ENCODE results near the gene DNAI1. TPM values are rescaled to one million over a fixed set of nuclear protein-coding genes. Genes with fewer than 3 reads are reported as not detected.

DNAI1 gene
- total RNA-seq, 1 donor from 2014 or later = not detected

DNA sequence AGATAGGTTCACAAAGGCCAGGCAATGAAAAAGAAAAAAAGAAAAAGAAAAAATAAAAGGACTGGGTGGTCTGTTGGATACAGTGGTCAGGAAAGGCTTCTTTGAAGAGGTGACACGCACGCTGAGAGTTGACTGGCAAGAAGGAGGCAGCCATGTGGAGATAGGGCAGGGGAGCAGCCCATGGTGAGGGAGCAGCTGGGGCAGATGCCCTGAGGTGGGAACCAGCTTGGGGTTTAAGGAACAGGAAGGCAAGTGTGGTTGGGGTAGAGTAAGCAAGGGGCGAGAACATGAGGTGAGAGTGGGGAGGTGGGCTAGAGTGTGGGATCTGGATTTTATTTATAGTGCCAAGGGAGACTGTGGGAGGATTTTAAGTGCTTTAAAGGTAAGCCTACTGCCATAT is 57.4 kb downstream of the DNAI1 start:
- Histone ChIP-seq H3K4me1 (ENCODE audit: control insufficient read depth in 3 of 3, insufficient read depth in 3 of 3, low read length in 3 of 3) (peaks cover 0 to 6% (median 4%) of the 10 kb centered on the region in 3 donors), H3K9me3 (ENCODE audit: control insufficient read depth in 3 of 3, low read length in 3 of 3) (no peaks in the 10 kb centered on the region), H3K9ac (ENCODE audit: low read depth in 1 of 3, low read length in 3 of 3) (no peak overlapping the region)

DNA sequence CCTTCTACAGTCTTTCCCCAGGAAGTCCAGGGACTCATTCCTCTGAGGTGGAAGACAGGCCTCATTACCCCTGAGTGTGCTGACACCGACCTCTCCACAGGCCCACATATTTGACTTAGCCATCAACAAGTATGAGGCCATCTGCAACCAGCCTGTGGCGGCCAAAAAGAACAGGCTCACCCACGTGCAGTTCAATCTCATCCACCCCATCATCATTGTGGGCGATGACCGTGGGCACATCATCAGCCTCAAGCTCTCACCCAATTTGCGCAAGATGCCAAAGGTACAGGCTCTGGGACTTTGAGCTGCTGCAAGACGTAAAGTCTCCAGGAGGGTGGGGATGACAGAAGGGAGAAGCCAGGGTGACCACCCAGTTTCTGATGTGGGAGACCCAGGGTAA is 58.6 kb downstream of the DNAI1 start:
- H3K9ac ChIP-seq (ENCODE audit: low read depth in 1 of 3, low read length in 3 of 3) = no peak overlapping the region
- peaks cover 0 to 10% (median 0%) of the 10 kb centered on the region in 3 donors for H3K27me3 ChIP-seq (ENCODE audit: control insufficient read depth in 3 of 3, insufficient read depth in 3 of 3, low read length in 3 of 3)
- no peak overlapping the region for H3K4me3 ChIP-seq (ENCODE audit: low read length in 3 of 3)
- no peaks in the 10 kb centered on the region for H3K9me3 ChIP-seq (ENCODE audit: control insufficient read depth in 3 of 3, low read length in 3 of 3)
- H3K27ac ChIP-seq (ENCODE audit: low read depth, low read length) = no peak overlapping the region
- H3K36me3 ChIP-seq (ENCODE audit: control insufficient read depth in 3 of 3, insufficient read depth in 3 of 3, low read length in 3 of 3) = no peaks in the 10 kb centered on the region
- H3K4me1 ChIP-seq (ENCODE audit: control insufficient read depth in 3 of 3, insufficient read depth in 3 of 3, low read length in 3 of 3) = peaks cover 0 to 7% (median 2%) of the 10 kb centered on the region in 3 donors

More for the DNA sequence above, 57.4 kb downstream of the DNAI1 start:
- Histone ChIP-seq H3K4me3 (ENCODE audit: low read length in 3 of 3) (no peak overlapping the region), H3K27me3 (ENCODE audit: control insufficient read depth in 3 of 3, insufficient read depth in 3 of 3, low read length in 3 of 3) (peaks cover 0 to 12% (median 0%) of the 10 kb centered on the region in 3 donors), H3K27ac (ENCODE audit: low read depth, low read length) (no peak overlapping the region), H3K36me3 (ENCODE audit: control insufficient read depth in 3 of 3, insufficient read depth in 3 of 3, low read length in 3 of 3) (no peaks in the 10 kb centered on the region)

DNA sequence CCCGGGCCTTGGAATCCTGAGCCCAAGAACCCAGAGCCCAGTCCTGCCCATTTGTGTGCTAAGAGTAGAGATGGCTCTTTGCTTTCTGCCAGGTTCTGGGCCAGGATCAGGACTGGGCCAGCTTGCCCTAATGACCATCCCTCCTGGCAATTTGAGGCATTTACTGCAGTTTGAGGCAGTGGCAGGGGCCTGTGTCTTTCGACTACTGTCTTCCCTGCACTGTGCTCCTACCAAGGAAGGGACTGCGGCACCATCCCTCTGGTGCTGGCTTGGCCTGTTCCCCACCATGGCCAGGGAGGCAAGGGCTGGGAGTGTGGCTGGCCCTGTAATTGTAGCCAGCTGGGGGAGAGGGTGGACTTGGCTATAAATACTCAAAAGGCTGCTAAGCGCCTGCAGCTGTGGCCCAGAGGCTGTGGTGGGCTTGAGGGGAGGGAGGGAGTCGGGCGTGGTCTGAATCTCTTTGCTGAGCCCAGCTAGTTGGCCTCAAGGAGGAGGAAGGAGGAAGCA is 59.6 kb downstream of the DNAI1 start:
- Histone ChIP-seq H3K9me3 (ENCODE audit: control insufficient read depth in 3 of 3, low read length in 3 of 3) (no peaks in the 10 kb centered on the region), H3K4me3 (ENCODE audit: low read length in 3 of 3) (no peak overlapping the region), H3K27me3 (ENCODE audit: control insufficient read depth in 3 of 3, insufficient read depth in 3 of 3, low read length in 3 of 3) (peaks cover 0 to 8% (median 4%) of the 10 kb centered on the region in 3 donors), H3K4me1 (ENCODE audit: control insufficient read depth in 3 of 3, insufficient read depth in 3 of 3, low read length in 3 of 3) (peaks cover 3 to 12% (median 7%) of the 10 kb centered on the region in 3 donors), H3K9ac (ENCODE audit: low read depth in 1 of 3, low read length in 3 of 3) (no peak overlapping the region), H3K27ac (ENCODE audit: low read depth, low read length) (no peak overlapping the region), H3K36me3 (ENCODE audit: control insufficient read depth in 3 of 3, insufficient read depth in 3 of 3, low read length in 3 of 3) (no peaks in the 10 kb centered on the region)

DNA sequence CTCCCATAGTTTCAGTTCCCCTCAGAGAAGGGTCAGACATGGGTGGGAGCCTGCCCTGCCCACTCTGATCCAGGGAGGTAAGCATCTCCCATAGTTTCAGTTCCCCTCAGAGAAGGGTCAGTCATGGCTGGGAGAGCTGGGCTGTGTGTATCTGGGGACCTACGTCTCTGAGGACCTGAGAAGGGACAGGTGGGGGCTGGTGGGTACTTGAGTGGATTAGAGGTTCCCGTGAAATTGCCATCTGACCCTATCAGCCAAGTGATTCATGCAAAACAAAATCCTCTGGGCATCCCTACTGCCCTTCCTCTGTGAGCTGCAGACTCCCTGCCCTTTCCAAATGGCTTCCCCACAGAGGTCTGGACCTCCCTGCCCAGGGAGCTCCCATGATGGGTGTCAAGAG is 60.3 kb downstream of the DNAI1 start:
- no peaks in the 10 kb centered on the region for H3K36me3 ChIP-seq (ENCODE audit: control insufficient read depth in 3 of 3, insufficient read depth in 3 of 3, low read length in 3 of 3)
- H3K4me1 ChIP-seq (ENCODE audit: control insufficient read depth in 3 of 3, insufficient read depth in 3 of 3, low read length in 3 of 3) = peaks cover 3 to 19% (median 9%) of the 10 kb centered on the region in 3 donors
- no peak overlapping the region for H3K4me3 ChIP-seq (ENCODE audit: low read length in 3 of 3)
- no peak overlapping the region for H3K27ac ChIP-seq (ENCODE audit: low read depth, low read length)
- no peak overlapping the region for H3K9ac ChIP-seq (ENCODE audit: low read depth in 1 of 3, low read length in 3 of 3)
- peaks cover 0 to 8% (median 4%) of the 10 kb centered on the region in 3 donors for H3K27me3 ChIP-seq (ENCODE audit: control insufficient read depth in 3 of 3, insufficient read depth in 3 of 3, low read length in 3 of 3)
- no peaks in the 10 kb centered on the region for H3K9me3 ChIP-seq (ENCODE audit: control insufficient read depth in 3 of 3, low read length in 3 of 3)

- H3K4me3 ChIP-seq (ENCODE audit: low read length in 3 of 3) = no peak overlapping the region
- H3K27ac ChIP-seq (ENCODE audit: low read depth, low read length) = no peak overlapping the region
- no peaks in the 10 kb centered on the region for H3K9me3 ChIP-seq (ENCODE audit: control insufficient read depth in 3 of 3, low read length in 3 of 3)
- H3K4me1 ChIP-seq (ENCODE audit: control insufficient read depth in 3 of 3, insufficient read depth in 3 of 3, low read length in 3 of 3) = peaks cover 3 to 19% (median 9%) of the 10 kb centered on the region in 3 donors
- peaks cover 0 to 4% (median 4%) of the 10 kb centered on the region in 3 donors for H3K27me3 ChIP-seq (ENCODE audit: control insufficient read depth in 3 of 3, insufficient read depth in 3 of 3, low read length in 3 of 3)
- H3K36me3 ChIP-seq (ENCODE audit: control insufficient read depth in 3 of 3, insufficient read depth in 3 of 3, low read length in 3 of 3) = no peaks in the 10 kb centered on the region
- H3K9ac ChIP-seq (ENCODE audit: low read depth in 1 of 3, low read length in 3 of 3) = no peak overlapping the region
Measured at GRCh38 chr9:34519321-34520020, 60.9 kb downstream of the DNAI1 start.

GRCh38 chr9:34520096-34520495 is 61.5 kb downstream of the DNAI1 start:
- Histone ChIP-seq H3K4me1 (ENCODE audit: control insufficient read depth in 3 of 3, insufficient read depth in 3 of 3, low read length in 3 of 3) (peaks cover 3 to 19% (median 9%) of the 10 kb centered on the region in 3 donors), H3K27ac (ENCODE audit: low read depth, low read length) (no peak overlapping the region), H3K36me3 (ENCODE audit: control insufficient read depth in 3 of 3, insufficient read depth in 3 of 3, low read length in 3 of 3) (no peaks in the 10 kb centered on the region), H3K4me3 (ENCODE audit: low read length in 3 of 3) (no peak overlapping the region), H3K9me3 (ENCODE audit: control insufficient read depth in 3 of 3, low read length in 3 of 3) (no peaks in the 10 kb centered on the region), H3K27me3 (ENCODE audit: control insufficient read depth in 3 of 3, insufficient read depth in 3 of 3, low read length in 3 of 3) (peaks cover 0 to 4% (median 0%) of the 10 kb centered on the region in 3 donors), H3K9ac (ENCODE audit: low read depth in 1 of 3, low read length in 3 of 3) (no peak overlapping the region)

GRCh38 chr9:34520505-34521385 is 62.1 kb downstream of the DNAI1 start:
- Histone ChIP-seq H3K9me3 (ENCODE audit: control insufficient read depth in 3 of 3, low read length in 3 of 3) (no peaks in the 10 kb centered on the region), H3K9ac (ENCODE audit: low read depth in 1 of 3, low read length in 3 of 3) (no peak overlapping the region), H3K27me3 (ENCODE audit: control insufficient read depth in 3 of 3, insufficient read depth in 3 of 3, low read length in 3 of 3) (peaks cover 0 to 4% (median 4%) of the 10 kb centered on the region in 3 donors), H3K4me3 (ENCODE audit: low read length in 3 of 3) (no peak overlapping the region), H3K4me1 (ENCODE audit: control insufficient read depth in 3 of 3, insufficient read depth in 3 of 3, low read length in 3 of 3) (peaks cover 3 to 19% (median 9%) of the 10 kb centered on the region in 3 donors), H3K36me3 (ENCODE audit: control insufficient read depth in 3 of 3, insufficient read depth in 3 of 3, low read length in 3 of 3) (no peaks in the 10 kb centered on the region), H3K27ac (ENCODE audit: low read depth, low read length) (no peak overlapping the region)

DNA sequence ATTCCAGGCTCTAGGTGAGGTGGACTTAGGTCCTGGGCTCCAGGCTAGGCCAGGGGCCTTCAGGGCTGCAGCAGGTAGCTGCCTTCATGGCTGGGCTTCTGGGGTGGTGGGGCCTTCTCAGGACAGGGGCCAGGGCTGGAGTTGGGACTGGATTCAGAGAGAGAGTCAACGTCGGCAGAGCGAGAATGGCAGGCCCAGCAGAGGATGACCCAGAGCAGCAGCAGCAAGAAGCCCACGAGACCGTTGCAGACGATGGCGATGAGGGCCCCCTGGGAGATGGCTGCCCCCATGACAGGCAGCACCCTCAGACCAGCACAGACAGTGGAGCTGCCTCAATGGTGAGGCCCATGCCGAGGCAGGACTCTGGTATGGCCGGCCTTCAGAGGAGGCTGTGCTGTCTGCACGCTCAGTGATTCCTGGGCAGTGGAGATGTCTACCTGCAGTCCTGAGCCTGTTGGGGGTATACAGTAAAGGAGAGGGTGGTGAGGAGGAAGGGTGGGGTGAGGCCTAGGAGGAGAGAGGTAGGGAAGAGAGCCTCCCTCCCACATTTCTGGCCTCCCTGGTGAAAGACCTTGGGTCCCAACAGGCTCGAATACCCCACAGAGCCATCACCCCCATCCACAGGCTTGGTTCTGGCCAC is 62.9 kb downstream of the DNAI1 start:
- no peak overlapping the region for H3K4me3 ChIP-seq (ENCODE audit: low read length in 3 of 3)
- no peak overlapping the region for H3K9ac ChIP-seq (ENCODE audit: low read depth in 1 of 3, low read length in 3 of 3)
- H3K36me3 ChIP-seq (ENCODE audit: control insufficient read depth in 3 of 3, insufficient read depth in 3 of 3, low read length in 3 of 3) = no peaks in the 10 kb centered on the region
- H3K9me3 ChIP-seq (ENCODE audit: control insufficient read depth in 3 of 3, low read length in 3 of 3) = no peaks in the 10 kb centered on the region
- H3K4me1 ChIP-seq (ENCODE audit: control insufficient read depth in 3 of 3, insufficient read depth in 3 of 3, low read length in 3 of 3) = peaks cover 3 to 19% (median 9%) of the 10 kb centered on the region in 3 donors
- no peak overlapping the region for H3K27ac ChIP-seq (ENCODE audit: low read depth, low read length)
- H3K27me3 ChIP-seq (ENCODE audit: control insufficient read depth in 3 of 3, insufficient read depth in 3 of 3, low read length in 3 of 3) = peaks cover 0 to 4% (median 4%) of the 10 kb centered on the region in 3 donors

- Histone ChIP-seq H3K27me3 (ENCODE audit: control insufficient read depth in 3 of 3, insufficient read depth in 3 of 3, low read length in 3 of 3) (peaks cover 0 to 4% (median 4%) of the 10 kb centered on the region in 3 donors), H3K9me3 (ENCODE audit: control insufficient read depth in 3 of 3, low read length in 3 of 3) (no peaks in the 10 kb centered on the region), H3K27ac (ENCODE audit: low read depth, low read length) (no peak overlapping the region), H3K4me3 (ENCODE audit: low read length in 3 of 3) (peak overlapping the region in 2 of 3 donors; percentile 29 to 60), H3K9ac (ENCODE audit: low read depth in 1 of 3, low read length in 3 of 3) (peak overlapping the region in 1 of 3 donors; percentile 60), H3K36me3 (ENCODE audit: control insufficient read depth in 3 of 3, insufficient read depth in 3 of 3, low read length in 3 of 3) (no peaks in the 10 kb centered on the region), H3K4me1 (ENCODE audit: control insufficient read depth in 3 of 3, insufficient read depth in 3 of 3, low read length in 3 of 3) (peaks cover 3 to 19% (median 9%) of the 10 kb centered on the region in 3 donors)
Measured at GRCh38 chr9:34522091-34522887, 63.7 kb downstream of the DNAI1 start.
